Caco-2 (cell line): ENCODE results near the gene RASL11B. TPM values are rescaled to one million over a fixed set of nuclear protein-coding genes. Genes with fewer than 3 reads are reported as not detected.

Source experiments
- BruUV-seq: library from RNA; stranded (reverse); fragments of 400-500 nt; replicated peaks from 2 replicates; lab custom pipeline; 2021; lab: Mats Ljungman, UMichigan
- CTCF ChIA-PET: fragments of 300-600 bp; sonication (Branson Sonifier 250); formaldehyde crosslinking; loops from one replicate; lab custom pipeline; 2022; ENCODE audit warnings: antibody characterized with exemption; lab: Charles Lee
- POLR2A ChIA-PET: fragments of 300-600 bp; sonication (Branson Sonifier 250); formaldehyde crosslinking; loops from one replicate; lab custom pipeline; 2022; ENCODE audit warnings: antibody characterized with exemption; lab: Charles Lee
- DNase-seq, 2 experiments: peaks; one replicate each; pipeline versions ENCODE4 v3.0.0 to v3.0.0-alpha.2; 2020 to 2022
- H3K27me3 ChIP-seq: replicated peaks from 2 replicates; pipeline ENCODE4 v1.6.0; 2011; ENCODE audit warnings: low read length; ENCODE audit not compliant: control insufficient read depth, insufficient read depth
- H3K36me3 ChIP-seq: 2 replicates; pipeline ENCODE4 v1.5.1; 2011; ENCODE audit warnings: low read length; ENCODE audit not compliant: control insufficient read depth, insufficient read depth
- H3K4me1 ChIP-seq: fragments of 250-450 bp; sonication (Bioruptor Pico); 2 replicates; pipeline ENCODE4 v1.5.1; 2020; ENCODE audit warnings: mild to moderate bottlenecking
- H3K4me3 ChIP-seq: 2 replicates; pipeline ENCODE4 v1.5.1; 2011; ENCODE audit warnings: low read depth, mild to moderate bottlenecking, control low read depth, low read length
- H3K9me3 ChIP-seq: fragments of 250-450 bp; sonication (Bioruptor Pico); 2 replicates; pipeline ENCODE4 v1.5.1; 2020; ENCODE audit warnings: mild to moderate bottlenecking, moderate library complexity
- H3K27ac Mint-ChIP-seq: one replicate; pipeline ENCODE4 v1.8.0; 2022; ENCODE audit warnings: mixed read lengths; ENCODE audit not compliant: unreplicated experiment
- H3K27me3 Mint-ChIP-seq: one replicate; pipeline ENCODE4 v1.8.0; 2022; ENCODE audit warnings: mixed read lengths; ENCODE audit not compliant: insufficient read depth, unreplicated experiment
- H3K36me3 Mint-ChIP-seq: one replicate; pipeline ENCODE4 v1.8.0; 2022; ENCODE audit warnings: mild to moderate bottlenecking, mixed read lengths; ENCODE audit not compliant: insufficient read depth, unreplicated experiment
- H3K4me1 Mint-ChIP-seq: one replicate; pipeline ENCODE4 v1.8.0; 2022; ENCODE audit warnings: low read depth, mixed read lengths; ENCODE audit not compliant: unreplicated experiment
- H3K4me3 Mint-ChIP-seq: one replicate; pipeline ENCODE4 v1.8.0; 2022; ENCODE audit warnings: mild to moderate bottlenecking, moderate library complexity, mixed read lengths; ENCODE audit not compliant: unreplicated experiment
- H3K9me3 Mint-ChIP-seq: one replicate; pipeline ENCODE4 v1.8.0; 2022; ENCODE audit warnings: mixed read lengths; ENCODE audit not compliant: unreplicated experiment
- CTCF ChIP-seq, 2 experiments: fragments of 200-600 bp in 1 of 2; IDR thresholded peaks; 1 replicate in 1 of 2; 2 replicates in 1 of 2; pipeline versions ENCODE4 v1.5.1 to v1.8.0; 2011 to 2022; ENCODE audit warnings: antibody characterized with exemption in 1 of 2, control low read depth in 1 of 2, inconsistent platforms in 1 of 2, low read depth in 1 of 2, low read length in 1 of 2, mild to moderate bottlenecking in 1 of 2, moderate library complexity in 1 of 2; ENCODE audit not compliant: insufficient read depth in 1 of 2, severe bottlenecking in 1 of 2, unreplicated experiment in 1 of 2
- intact Hi-C: fragments of 100-400 bp; cut with micrococcal nuclease; formaldehyde crosslinking; loops from one replicate; pipeline ENCODE4 v1.10.0; 2022; ENCODE audit not compliant: unreplicated experiment
- total RNA-seq: library from RNA; stranded (reverse); gene quantifications from 2 replicates; pipeline ENCODE4 v1.2.3, GENCODE V29; 2022

Gene RASL11B
- total RNA-seq, 1 experiment from 2014 or later: 23.3 TPM

DNA sequence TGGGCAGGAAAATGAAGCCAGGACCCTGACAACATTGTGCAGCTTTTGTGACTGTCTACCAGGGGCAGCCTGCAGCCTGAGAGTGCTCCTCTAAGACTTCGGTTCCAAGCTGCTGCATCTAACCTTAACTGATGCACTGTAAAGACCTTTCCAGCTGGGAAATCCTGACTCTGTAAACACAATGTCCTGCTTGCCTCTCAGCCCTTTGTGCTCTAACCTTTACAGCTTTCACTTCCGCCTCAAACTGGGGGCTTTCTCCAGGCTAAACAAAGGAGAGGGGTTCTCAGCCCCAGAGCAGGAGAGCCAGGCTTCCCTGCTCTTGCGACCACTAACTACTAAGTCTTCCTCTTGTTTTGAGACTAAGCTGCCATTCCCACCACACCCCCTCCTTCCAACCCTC, 19.3 kb upstream of the RASL11B start:
- Mint-ChIP-seq H3K4me3 (no peak overlapping the region), H3K9me3 (no peaks in the 10 kb centered on the region), H3K36me3 (no peaks in the 10 kb centered on the region), H3K4me1 (peaks cover 17% of the 10 kb centered on the region), H3K27me3 (no peaks in the 10 kb centered on the region), H3K27ac (no peak overlapping the region)
- Histone ChIP-seq H3K9me3 (no peaks in the 10 kb centered on the region), H3K4me1 (peaks cover 18% of the 10 kb centered on the region), H3K4me3 (no peak overlapping the region), H3K36me3 (no peaks in the 10 kb centered on the region), H3K27me3 (no peaks in the 10 kb centered on the region)
- POLR2A ChIA-PET: no interaction called here
- CTCF ChIA-PET: interaction anchor here (0.7 kb wide), 1 partner anchor 40 kb away, joined by 3 read pairs; no protein-coding TSS in a partner anchor
- no peak for DNase-seq
- TF ChIP-seq CTCF (IDR thresholded peaks at IDR 0.05; ENCODE audit: insufficient read depth in 1 of 2, low read depth in 1 of 2, low read length in 1 of 2, severe bottlenecking in 1 of 2, unreplicated experiment in 1 of 2): no peak
- intact Hi-C loops: no loop called here
- BruUV-seq: no TSS peak

- H3K36me3 ChIP-seq: no peaks in the 10 kb centered on the region
- no peaks in the 10 kb centered on the region for H3K9me3 ChIP-seq
- no peak for TF ChIP-seq CTCF (IDR thresholded peaks at IDR 0.05; ENCODE audit: insufficient read depth in 1 of 2, low read depth in 1 of 2, low read length in 1 of 2, severe bottlenecking in 1 of 2, unreplicated experiment in 1 of 2)
- H3K4me1 ChIP-seq: peaks cover 16% of the 10 kb centered on the region
- H3K27me3 Mint-ChIP-seq: no peaks in the 10 kb centered on the region
- DNase-seq: no peak
- no peaks in the 10 kb centered on the region for H3K36me3 Mint-ChIP-seq
- peaks cover 11% of the 10 kb centered on the region for H3K4me1 Mint-ChIP-seq
- no peaks in the 10 kb centered on the region for H3K27me3 ChIP-seq
- ChIA-PET CTCF (interaction anchor here (0.7 kb wide), 1 partner anchor 41 kb away, joined by 3 read pairs; no protein-coding TSS in a partner anchor), POLR2A (no interaction called here)
- H3K4me3 ChIP-seq: no peak overlapping the region
- H3K27ac Mint-ChIP-seq: no peak overlapping the region
- intact Hi-C loops: no loop called here
- H3K4me3 Mint-ChIP-seq: no peak overlapping the region
- no TSS peak for BruUV-seq
- no peaks in the 10 kb centered on the region for H3K9me3 Mint-ChIP-seq
Observed at GRCh38 chr4:52843351-52843750, 18.8 kb upstream of the RASL11B start.

DNA sequence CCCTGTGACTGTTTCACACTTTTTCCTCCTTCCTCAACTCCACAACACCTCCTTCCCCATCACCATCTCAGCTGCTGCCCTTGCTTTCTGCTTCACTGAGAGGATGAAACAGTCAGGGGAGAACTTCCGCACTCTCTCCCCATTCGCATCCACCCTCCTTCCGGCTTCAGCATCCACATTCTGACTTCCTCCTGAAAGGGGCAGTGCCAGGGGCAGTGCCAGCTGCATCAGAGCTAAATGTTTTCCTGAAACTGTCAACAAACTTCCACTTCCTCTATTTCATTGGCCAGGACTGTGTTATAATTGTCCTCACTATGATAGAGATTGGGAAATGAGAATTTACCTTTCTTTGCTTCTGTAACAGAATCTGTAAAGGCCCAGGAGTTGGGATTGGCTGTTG, 18.2 kb upstream of the RASL11B start:
- no peak for DNase-seq
- peaks cover 14% of the 10 kb centered on the region for H3K4me1 ChIP-seq
- no peak overlapping the region for H3K4me3 ChIP-seq
- Mint-ChIP-seq H3K27me3 (no peaks in the 10 kb centered on the region), H3K4me3 (no peak overlapping the region), H3K4me1 (peaks cover 6% of the 10 kb centered on the region), H3K36me3 (no peaks in the 10 kb centered on the region), H3K27ac (no peak overlapping the region), H3K9me3 (no peaks in the 10 kb centered on the region)
- BruUV-seq: no TSS peak
- TF ChIP-seq CTCF (IDR thresholded peaks at IDR 0.05; ENCODE audit: insufficient read depth in 1 of 2, low read depth in 1 of 2, low read length in 1 of 2, severe bottlenecking in 1 of 2, unreplicated experiment in 1 of 2): no peak
- POLR2A ChIA-PET: no interaction called here
- CTCF ChIA-PET: no interaction called here
- no peaks in the 10 kb centered on the region for H3K9me3 ChIP-seq
- no peaks in the 10 kb centered on the region for H3K27me3 ChIP-seq
- intact Hi-C loops: no loop called here
- H3K36me3 ChIP-seq: no peaks in the 10 kb centered on the region
